GM12864 (cell line): ENCODE results near the gene RMI2.

ENCODE experiments used
- DNase-seq: peaks from one replicate; pipeline ENCODE4 v3.0.0-alpha.2; 2011; ENCODE audit warnings: low read depth
- H3K4me3 ChIP-seq: 2 replicates; pipeline ENCODE4 v1.5.1; 2011; ENCODE audit warnings: mild to moderate bottlenecking, low read depth, low read length, control low read depth
- CTCF ChIP-seq: IDR thresholded peaks from 2 replicates; pipeline ENCODE4 v1.5.1; 2011; ENCODE audit warnings: low read depth, mild to moderate bottlenecking, moderate library complexity, low read length, control low read depth, inconsistent platforms; ENCODE audit errors: missing control alignments

The RMI2 gene

GRCh38 chr16:11350519-11350918, 5.3 kb downstream of the RMI2 start:
- no peak for TF ChIP-seq CTCF
- no peak overlapping the region for H3K4me3 ChIP-seq

GRCh38 chr16:11350921-11351335, 5.7 kb downstream of the RMI2 start:
- H3K4me3 ChIP-seq = no peak overlapping the region
- DNase-seq = no peak
- no peak for TF ChIP-seq CTCF

More at GRCh38 chr16:11350519-11350918, 5.3 kb downstream of the RMI2 start:
- DNase-seq = no peak

- DNase-seq = no peak
- no peak for TF ChIP-seq CTCF
- no peak overlapping the region for H3K4me3 ChIP-seq
Observed at GRCh38 chr16:11353158-11353557, 7.9 kb downstream of the RMI2 start.

- DNase-seq = no peak
- no peak overlapping the region; the same call in 1 of the 2 replicates for H3K4me3 ChIP-seq
- no peak for TF ChIP-seq CTCF
Observed at GRCh38 chr16:11354407-11354732, 9.1 kb downstream of the RMI2 start.

GRCh38 chr16:11354733-11355574, 9.7 kb downstream of the RMI2 start:
- DNase-seq = peak; percentile 74
- TF ChIP-seq CTCF = no peak
- no peak overlapping the region; the same call in 1 of the 2 replicates for H3K4me3 ChIP-seq

- no peak for DNase-seq
Observed at GRCh38 chr16:11355862-11356261, 10.6 kb downstream of the RMI2 start.

More at GRCh38 chr16:11355862-11356261, 10.6 kb downstream of the RMI2 start:
- TF ChIP-seq CTCF = no peak
- no peak overlapping the region; the same call in 1 of the 2 replicates for H3K4me3 ChIP-seq
